Activated B cell treated with CpG ODN at 0.5 μM for 24 hours (primary cell): Measurements from ENCODE around the gene NHSL1. TPM values are rescaled to one million over a fixed set of nuclear protein-coding genes. Genes with fewer than 3 reads are reported as not detected.

Experiments used
- ATAC-seq: fragments of 200-7000 bp; cut with Tn5 transposase; one replicate; pipeline ENCODE4 v1.10.0; 2021; ENCODE audit warnings: low read depth, mild to moderate bottlenecking, moderate library complexity
- CTCF ChIA-PET: fragments of 350-600 bp; sonication (Branson Sonifier 250); formaldehyde crosslinking; loops from one replicate; lab custom pipeline; 2021; ENCODE audit warnings: antibody characterized with exemption; lab: Charles Lee
- POLR2A ChIA-PET: fragments of 350-600 bp; sonication (Branson Sonifier 250); formaldehyde crosslinking; loops from one replicate; lab custom pipeline; 2021; ENCODE audit warnings: antibody characterized with exemption; lab: Charles Lee
- DNase-seq: peaks from one replicate; pipeline ENCODE4 v3.0.0; 2022
- H3K27ac Mint-ChIP-seq: one replicate; pipeline ENCODE4 v1.8.0; 2020; ENCODE audit warnings: mixed read lengths
- H3K27me3 Mint-ChIP-seq: one replicate; pipeline ENCODE4 v1.8.0; 2021; ENCODE audit warnings: mixed read lengths
- H3K36me3 Mint-ChIP-seq: one replicate; pipeline ENCODE4 v1.8.0; 2021; ENCODE audit warnings: low read depth, mixed read lengths
- H3K4me1 Mint-ChIP-seq: one replicate; pipeline ENCODE4 v1.8.0; 2021; ENCODE audit warnings: mixed read lengths
- H3K4me3 Mint-ChIP-seq: one replicate; pipeline ENCODE4 v1.8.0; 2020; ENCODE audit warnings: mild to moderate bottlenecking, mixed read lengths
- H3K9me3 Mint-ChIP-seq: one replicate; pipeline ENCODE4 v1.8.0; 2020; ENCODE audit warnings: mixed read lengths
- CTCF ChIP-seq: fragments of 200-600 bp; IDR thresholded peaks from one replicate; pipeline ENCODE4 v1.8.0; 2022; ENCODE audit warnings: antibody characterized with exemption, mild to moderate bottlenecking
- intact Hi-C: fragments of 100-400 bp; cut with micrococcal nuclease; formaldehyde crosslinking; loops from one replicate; pipeline ENCODE4 v1.15.1; 2024
- total RNA-seq: library from RNA; stranded (reverse); gene quantifications from 2 replicates; pipeline ENCODE4 v1.2.3, GENCODE V29; 2022

Gene NHSL1
- total RNA-seq, 1 donor from 2014 or later = 1.4 TPM

DNA sequence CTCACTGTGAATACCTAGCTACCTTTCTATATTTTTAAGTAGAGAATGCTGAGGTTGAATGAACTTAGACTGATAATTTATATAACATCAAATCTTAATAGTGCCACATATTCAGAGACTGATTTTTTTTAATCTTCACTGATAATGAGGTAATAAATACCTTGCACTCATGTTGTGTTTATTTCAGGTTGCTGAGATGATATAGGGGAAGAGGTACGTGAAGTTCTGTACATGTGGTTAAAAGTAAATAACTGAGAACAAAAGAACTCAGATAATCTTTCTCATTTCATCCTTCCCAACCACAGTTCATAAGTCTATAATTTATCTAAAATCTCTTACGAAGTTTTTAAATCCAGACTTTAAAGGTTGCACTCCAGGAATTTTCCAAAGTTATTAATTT is 6.4 kb downstream of the NHSL1 start:
- Mint-ChIP-seq H3K4me3 (no peak overlapping the region), H3K27me3 (peaks cover 15% of the 10 kb centered on the region), H3K27ac (no peak overlapping the region), H3K9me3 (no peaks in the 10 kb centered on the region), H3K4me1 (no peaks in the 10 kb centered on the region), H3K36me3 (no peaks in the 10 kb centered on the region)
- no peak for DNase-seq
- intact Hi-C loops = no loop called here
- POLR2A ChIA-PET = no interaction called here
- CTCF ChIA-PET = interaction anchor here (2.5 kb wide), 1 partner anchor 25 kb away, joined by 6 read pairs; no protein-coding TSS in a partner anchor
- no peak for TF ChIP-seq CTCF
- no peak for ATAC-seq

DNA sequence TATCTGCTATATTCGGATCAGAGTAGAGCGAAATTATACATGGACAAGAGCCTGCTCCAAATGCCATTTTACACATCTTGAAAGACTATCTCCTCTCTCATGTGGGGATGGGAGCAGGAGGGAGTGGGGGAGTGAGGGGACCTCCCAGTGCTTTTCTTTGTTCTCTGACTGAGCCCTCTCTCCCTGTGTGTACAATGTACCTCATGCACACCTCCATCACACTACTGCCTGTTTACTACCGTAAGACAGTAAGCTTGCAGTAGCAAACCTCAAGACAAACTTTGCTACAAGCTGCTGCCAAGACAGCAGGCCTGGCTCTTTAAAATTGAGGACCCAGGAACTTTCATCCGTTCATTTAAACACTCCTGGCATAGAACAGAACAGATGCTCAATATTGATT is 7.2 kb downstream of the NHSL1 start:
- no peaks in the 10 kb centered on the region for H3K4me1 Mint-ChIP-seq
- ChIA-PET CTCF (interaction anchor here (2.5 kb wide), 1 partner anchor 26 kb away, joined by 6 read pairs; no protein-coding TSS in a partner anchor), POLR2A (no interaction called here)
- TF ChIP-seq CTCF = no peak
- ATAC-seq = no peak
- no peaks in the 10 kb centered on the region for H3K9me3 Mint-ChIP-seq
- H3K36me3 Mint-ChIP-seq = no peaks in the 10 kb centered on the region
- no peak overlapping the region for H3K4me3 Mint-ChIP-seq
- peaks cover 16% of the 10 kb centered on the region for H3K27me3 Mint-ChIP-seq
- intact Hi-C loops = no loop called here
- no peak for DNase-seq
- H3K27ac Mint-ChIP-seq = no peak overlapping the region

DNA sequence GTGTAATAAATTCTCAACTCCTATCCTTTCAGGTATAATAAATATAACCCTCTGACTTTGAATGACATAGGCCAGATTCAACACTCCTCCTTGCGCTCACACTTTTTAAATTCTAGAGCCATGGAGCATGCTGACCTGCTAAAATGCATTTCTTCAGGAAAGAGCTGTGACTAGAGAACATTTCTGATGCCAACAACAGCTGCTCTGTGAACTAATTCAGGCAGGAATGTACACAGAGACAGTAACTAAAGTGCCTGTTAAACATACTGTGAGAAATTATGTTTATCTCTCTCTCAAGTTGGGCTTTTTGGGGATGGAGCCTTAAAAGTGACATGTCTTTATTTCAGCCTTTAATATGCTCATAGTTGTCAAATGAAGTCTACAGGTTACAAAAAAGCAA is 8.3 kb downstream of the NHSL1 start:
- no peak for TF ChIP-seq CTCF
- Mint-ChIP-seq H3K4me1 (no peaks in the 10 kb centered on the region), H3K4me3 (no peak overlapping the region), H3K27me3 (peaks cover 19% of the 10 kb centered on the region), H3K9me3 (no peaks in the 10 kb centered on the region), H3K36me3 (no peaks in the 10 kb centered on the region), H3K27ac (no peak overlapping the region)
- ATAC-seq = no peak
- DNase-seq = no peak
- intact Hi-C loops = no loop called here
- POLR2A ChIA-PET = no interaction called here
- CTCF ChIA-PET = no interaction called here

DNA sequence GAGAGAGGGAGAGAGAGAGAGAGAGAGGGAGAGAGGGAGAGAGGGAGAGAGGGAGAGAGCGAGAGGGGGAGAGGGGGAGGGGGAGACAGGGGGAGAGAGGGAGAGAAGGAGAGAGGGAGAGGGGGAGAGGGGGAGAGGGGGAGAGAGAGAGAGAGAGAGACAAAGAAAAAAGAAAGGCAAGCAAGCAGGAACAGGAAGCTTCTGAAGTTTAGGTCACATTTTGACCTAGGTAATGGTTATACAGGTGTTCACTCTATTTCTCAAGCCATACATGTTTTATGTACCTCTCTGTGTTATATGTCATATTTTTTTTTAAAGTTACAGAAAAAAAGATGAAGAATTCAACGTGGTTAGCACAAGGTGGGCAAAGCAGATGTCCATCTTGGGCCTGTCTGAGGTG is 9.4 kb downstream of the NHSL1 start:
- ChIA-PET CTCF (no interaction called here), POLR2A (no interaction called here)
- H3K4me3 Mint-ChIP-seq = no peak overlapping the region
- no peaks in the 10 kb centered on the region for H3K36me3 Mint-ChIP-seq
- no peak overlapping the region for H3K27ac Mint-ChIP-seq
- intact Hi-C loops = no loop called here
- no peaks in the 10 kb centered on the region for H3K4me1 Mint-ChIP-seq
- ATAC-seq (no peak), DNase-seq (no peak)
- no peaks in the 10 kb centered on the region for H3K9me3 Mint-ChIP-seq
- TF ChIP-seq CTCF = no peak
- peaks cover 20% of the 10 kb centered on the region for H3K27me3 Mint-ChIP-seq

GRCh38 chr6:138487102-138487604 is 12.1 kb downstream of the NHSL1 start:
- Mint-ChIP-seq H3K4me3 (no peak overlapping the region), H3K4me1 (no peaks in the 10 kb centered on the region), H3K27ac (no peak overlapping the region), H3K9me3 (no peaks in the 10 kb centered on the region), H3K27me3 (peaks cover 20% of the 10 kb centered on the region), H3K36me3 (no peaks in the 10 kb centered on the region)
- DNase-seq (no peak), ATAC-seq (no peak)
- no peak for TF ChIP-seq CTCF
- CTCF ChIA-PET = interaction anchor here (1.4 kb wide), 1 partner anchor 58 kb away, joined by 6 read pairs; no protein-coding TSS in a partner anchor
- POLR2A ChIA-PET = no interaction called here
- intact Hi-C loops = no loop called here
